Measurements from ENCODE around the gene STAP1.
"Not testable (repeated sequence)": the region's sequence is repeated elsewhere in the genome, so short reads cannot be mapped to it uniquely, and the experiment has no call there.

The STAP1 gene

GRCh38 chr4:67535280-67535840 lies 23.2 kb upstream of the STAP1 start:
- no peak overlapping the region for H3K4me3 ChIP-seq (ENCODE audit: insufficient read depth, low read depth, low read length, poor library complexity, severe bottlenecking)
- no peaks in the 10 kb centered on the region for H3K9me3 ChIP-seq (ENCODE audit: control insufficient read depth, low read length)
- H3K27ac ChIP-seq (ENCODE audit: insufficient read depth, low read length, poor library complexity, severe bottlenecking), result no peak overlapping the region
- H3K36me3 ChIP-seq (ENCODE audit: control insufficient read depth, insufficient read depth, low read length), result peaks cover 49% of the 10 kb centered on the region
- no peaks in the 10 kb centered on the region for H3K27me3 ChIP-seq (replicated peaks; ENCODE audit: control insufficient read depth, insufficient read depth, low read length, poor library complexity, severe bottlenecking)
- no peaks in the 10 kb centered on the region for H3K4me1 ChIP-seq (ENCODE audit: control insufficient read depth, insufficient read depth, low read length, poor library complexity, severe bottlenecking)
- no peak for DNase-seq

- Histone ChIP-seq H3K36me3 (ENCODE audit: control insufficient read depth, insufficient read depth, low read length) (peaks cover 29% of the 10 kb centered on the region), H3K4me3 (ENCODE audit: insufficient read depth, low read depth, low read length, poor library complexity, severe bottlenecking) (no peak overlapping the region), H3K4me1 (ENCODE audit: control insufficient read depth, insufficient read depth, low read length, poor library complexity, severe bottlenecking) (no peaks in the 10 kb centered on the region), H3K9me3 (ENCODE audit: control insufficient read depth, low read length) (no peaks in the 10 kb centered on the region), H3K27me3 (replicated peaks; ENCODE audit: control insufficient read depth, insufficient read depth, low read length, poor library complexity, severe bottlenecking) (no peaks in the 10 kb centered on the region), H3K27ac (ENCODE audit: insufficient read depth, low read length, poor library complexity, severe bottlenecking) (no peak overlapping the region)
- no peak for DNase-seq
Measured at GRCh38 chr4:67539830-67540229, 18.7 kb upstream of the STAP1 start.

GRCh38 chr4:67542076-67542475 lies 16.5 kb upstream of the STAP1 start:
- Histone ChIP-seq H3K27ac (ENCODE audit: insufficient read depth, low read length, poor library complexity, severe bottlenecking) (no peak overlapping the region), H3K4me3 (ENCODE audit: insufficient read depth, low read depth, low read length, poor library complexity, severe bottlenecking) (no peak overlapping the region), H3K36me3 (ENCODE audit: control insufficient read depth, insufficient read depth, low read length) (peaks cover 20% of the 10 kb centered on the region), H3K27me3 (replicated peaks; ENCODE audit: control insufficient read depth, insufficient read depth, low read length, poor library complexity, severe bottlenecking) (no peaks in the 10 kb centered on the region), H3K9me3 (ENCODE audit: control insufficient read depth, low read length) (no peaks in the 10 kb centered on the region), H3K4me1 (ENCODE audit: control insufficient read depth, insufficient read depth, low read length, poor library complexity, severe bottlenecking) (no peaks in the 10 kb centered on the region)
- no peak for DNase-seq

- Histone ChIP-seq H3K27ac (ENCODE audit: insufficient read depth, low read length, poor library complexity, severe bottlenecking) (peak within 1 kb of the TSS; percentile 98), H3K9me3 (ENCODE audit: control insufficient read depth, low read length) (no peaks in the 10 kb centered on the region), H3K4me3 (ENCODE audit: insufficient read depth, low read depth, low read length, poor library complexity, severe bottlenecking) (peak within 1 kb of the TSS; percentile 82), H3K36me3 (ENCODE audit: control insufficient read depth, insufficient read depth, low read length) (peaks cover 7% of the 10 kb centered on the region), H3K27me3 (replicated peaks; ENCODE audit: control insufficient read depth, insufficient read depth, low read length, poor library complexity, severe bottlenecking) (no peaks in the 10 kb centered on the region), H3K4me1 (ENCODE audit: control insufficient read depth, insufficient read depth, low read length, poor library complexity, severe bottlenecking) (no peaks in the 10 kb centered on the region)
- DNase-seq, result peak; percentile 75 to 89 (median 82)
Measured at GRCh38 chr4:67545199-67546003, 13.1 kb upstream of the STAP1 start, which contains the start of gene CENPC. TSS of gene CENPC (minus strand) at chr4:67545503. CDS start at chr4:67545355, 148 bp downstream.

- peak overlapping the region; percentile 65 for H3K27ac ChIP-seq (ENCODE audit: insufficient read depth, low read length, poor library complexity, severe bottlenecking)
- H3K4me3 ChIP-seq (ENCODE audit: insufficient read depth, low read depth, low read length, poor library complexity, severe bottlenecking), result peak overlapping the region; percentile 82
- no peaks in the 10 kb centered on the region for H3K27me3 ChIP-seq (replicated peaks; ENCODE audit: control insufficient read depth, insufficient read depth, low read length, poor library complexity, severe bottlenecking)
- no peaks in the 10 kb centered on the region for H3K4me1 ChIP-seq (ENCODE audit: control insufficient read depth, insufficient read depth, low read length, poor library complexity, severe bottlenecking)
- H3K36me3 ChIP-seq (ENCODE audit: control insufficient read depth, insufficient read depth, low read length), result peaks cover 7% of the 10 kb centered on the region
- DNase-seq, result no peak
- no peaks in the 10 kb centered on the region for H3K9me3 ChIP-seq (ENCODE audit: control insufficient read depth, low read length)
Measured at GRCh38 chr4:67546004-67546356, 12.5 kb upstream of the STAP1 start.

- no peak for DNase-seq
- Histone ChIP-seq H3K27me3 (replicated peaks; ENCODE audit: control insufficient read depth, insufficient read depth, low read length, poor library complexity, severe bottlenecking) (no peaks in the 10 kb centered on the region), H3K4me1 (ENCODE audit: control insufficient read depth, insufficient read depth, low read length, poor library complexity, severe bottlenecking) (no peaks in the 10 kb centered on the region), H3K9me3 (ENCODE audit: control insufficient read depth, low read length) (no peaks in the 10 kb centered on the region), H3K4me3 (ENCODE audit: insufficient read depth, low read depth, low read length, poor library complexity, severe bottlenecking) (no peak overlapping the region), H3K27ac (ENCODE audit: insufficient read depth, low read length, poor library complexity, severe bottlenecking) (no peak overlapping the region), H3K36me3 (ENCODE audit: control insufficient read depth, insufficient read depth, low read length) (peaks cover 3% of the 10 kb centered on the region)
Measured at GRCh38 chr4:67546971-67547370, 11.6 kb upstream of the STAP1 start.

GRCh38 chr4:67549123-67549522 lies 9.4 kb upstream of the STAP1 start:
- Histone ChIP-seq H3K27me3 (replicated peaks; ENCODE audit: control insufficient read depth, insufficient read depth, low read length, poor library complexity, severe bottlenecking) (no peaks in the 10 kb centered on the region), H3K4me3 (ENCODE audit: insufficient read depth, low read depth, low read length, poor library complexity, severe bottlenecking) (no peak overlapping the region), H3K4me1 (ENCODE audit: control insufficient read depth, insufficient read depth, low read length, poor library complexity, severe bottlenecking) (no peaks in the 10 kb centered on the region), H3K36me3 (ENCODE audit: control insufficient read depth, insufficient read depth, low read length) (no peaks in the 10 kb centered on the region), H3K9me3 (ENCODE audit: control insufficient read depth, low read length) (no peaks in the 10 kb centered on the region), H3K27ac (ENCODE audit: insufficient read depth, low read length, poor library complexity, severe bottlenecking) (no peak overlapping the region)
- DNase-seq, result no peak

- Histone ChIP-seq H3K36me3 (ENCODE audit: control insufficient read depth, insufficient read depth, low read length) (no peaks in the 10 kb centered on the region), H3K27ac (ENCODE audit: insufficient read depth, low read length, poor library complexity, severe bottlenecking) (no peak overlapping the region), H3K27me3 (replicated peaks; ENCODE audit: control insufficient read depth, insufficient read depth, low read length, poor library complexity, severe bottlenecking) (no peaks in the 10 kb centered on the region), H3K9me3 (ENCODE audit: control insufficient read depth, low read length) (no peaks in the 10 kb centered on the region), H3K4me1 (ENCODE audit: control insufficient read depth, insufficient read depth, low read length, poor library complexity, severe bottlenecking) (no peaks in the 10 kb centered on the region), H3K4me3 (ENCODE audit: insufficient read depth, low read depth, low read length, poor library complexity, severe bottlenecking) (no peak overlapping the region)
- no peak for DNase-seq
Measured at GRCh38 chr4:67550451-67550850, 8.1 kb upstream of the STAP1 start.

- H3K4me1 ChIP-seq (ENCODE audit: control insufficient read depth, insufficient read depth, low read length, poor library complexity, severe bottlenecking), result no peaks in the 10 kb centered on the region
- H3K27ac ChIP-seq (ENCODE audit: insufficient read depth, low read length, poor library complexity, severe bottlenecking), result no peak overlapping the region
- H3K9me3 ChIP-seq (ENCODE audit: control insufficient read depth, low read length), result no peaks in the 10 kb centered on the region
- no peaks in the 10 kb centered on the region for H3K27me3 ChIP-seq (replicated peaks; ENCODE audit: control insufficient read depth, insufficient read depth, low read length, poor library complexity, severe bottlenecking)
- H3K4me3 ChIP-seq (ENCODE audit: insufficient read depth, low read depth, low read length, poor library complexity, severe bottlenecking), result no peak overlapping the region
- no peak for DNase-seq
- no peaks in the 10 kb centered on the region for H3K36me3 ChIP-seq (ENCODE audit: control insufficient read depth, insufficient read depth, low read length)
Measured at GRCh38 chr4:67550857-67551256, 7.7 kb upstream of the STAP1 start.

GRCh38 chr4:67552146-67552792 lies 6.3 kb upstream of the STAP1 start:
- not testable (repeated sequence) for H3K9me3 ChIP-seq (ENCODE audit: control insufficient read depth, low read length); H3K36me3 ChIP-seq (ENCODE audit: control insufficient read depth, insufficient read depth, low read length); H3K27me3 ChIP-seq (replicated peaks; ENCODE audit: control insufficient read depth, insufficient read depth, low read length, poor library complexity, severe bottlenecking); H3K4me1 ChIP-seq (ENCODE audit: control insufficient read depth, insufficient read depth, low read length, poor library complexity, severe bottlenecking); DNase-seq; H3K27ac ChIP-seq (ENCODE audit: insufficient read depth, low read length, poor library complexity, severe bottlenecking); H3K4me3 ChIP-seq (ENCODE audit: insufficient read depth, low read depth, low read length, poor library complexity, severe bottlenecking)
